ENCODE results near the gene ABCC3.

Gene ABCC3

DNA sequence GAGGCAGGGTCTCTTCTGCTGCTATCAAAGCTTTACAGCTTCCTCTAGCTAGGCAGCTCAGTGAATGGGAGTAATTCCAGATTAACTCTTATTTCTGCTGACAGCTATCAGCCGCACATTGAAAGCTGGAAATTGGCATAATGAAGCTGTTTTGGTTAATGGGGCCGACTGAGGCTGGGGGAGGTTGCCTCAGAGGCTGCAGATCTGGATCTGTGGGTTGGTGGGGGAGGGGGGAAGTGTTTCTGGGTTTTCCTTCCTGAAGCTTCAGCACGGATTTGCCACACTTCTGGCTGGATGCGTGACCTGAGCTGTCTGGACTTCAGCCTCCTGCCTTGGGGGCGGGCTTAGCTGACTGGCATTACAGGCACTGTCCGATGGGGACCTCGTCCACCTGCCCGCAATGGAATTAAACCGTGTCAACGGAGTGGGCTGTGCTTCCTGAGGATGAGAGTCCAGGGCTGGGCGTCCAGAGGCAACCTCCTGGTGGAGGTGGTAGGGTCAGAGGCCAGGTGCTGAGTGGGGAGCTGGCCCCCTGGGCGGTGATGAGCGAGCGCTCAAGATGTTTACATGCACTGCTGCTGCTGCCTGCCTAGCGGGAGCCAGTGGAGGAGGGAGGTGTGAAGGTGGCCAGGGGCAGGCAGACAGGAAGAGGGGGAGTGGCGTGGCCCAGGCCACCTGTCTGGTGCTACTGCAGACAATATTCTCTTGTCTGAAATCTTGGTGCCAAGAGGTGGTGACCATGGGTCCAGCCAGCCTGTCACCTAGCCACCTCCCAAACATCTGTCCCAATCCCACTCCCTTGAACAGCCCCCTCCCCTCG lies 6.7 kb upstream of the ABCC3 start:
- DNase-seq (ENCODE audit: low spot score): peak; percentile 70

DNA sequence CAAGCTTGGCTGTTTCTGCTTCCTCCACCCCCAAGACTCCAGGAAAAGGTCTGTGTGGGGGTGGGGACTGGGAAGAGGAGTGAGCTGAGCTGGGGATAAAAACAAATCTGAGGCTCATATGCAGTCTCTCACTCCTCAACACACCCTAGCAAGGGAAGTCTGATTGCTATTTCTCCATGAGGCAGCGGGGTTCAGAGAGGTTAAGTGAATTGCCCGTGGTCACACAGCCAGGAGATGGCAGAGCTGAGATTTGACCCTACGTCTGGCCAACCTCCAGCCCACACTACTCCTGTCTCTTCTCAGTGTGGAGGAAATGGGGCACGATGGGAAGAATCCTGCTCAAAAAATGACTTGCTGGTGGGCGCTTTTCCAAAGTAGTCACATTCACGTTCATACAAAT lies 4.8 kb upstream of the ABCC3 start:
- no peak for DNase-seq (ENCODE audit: low spot score)

DNA sequence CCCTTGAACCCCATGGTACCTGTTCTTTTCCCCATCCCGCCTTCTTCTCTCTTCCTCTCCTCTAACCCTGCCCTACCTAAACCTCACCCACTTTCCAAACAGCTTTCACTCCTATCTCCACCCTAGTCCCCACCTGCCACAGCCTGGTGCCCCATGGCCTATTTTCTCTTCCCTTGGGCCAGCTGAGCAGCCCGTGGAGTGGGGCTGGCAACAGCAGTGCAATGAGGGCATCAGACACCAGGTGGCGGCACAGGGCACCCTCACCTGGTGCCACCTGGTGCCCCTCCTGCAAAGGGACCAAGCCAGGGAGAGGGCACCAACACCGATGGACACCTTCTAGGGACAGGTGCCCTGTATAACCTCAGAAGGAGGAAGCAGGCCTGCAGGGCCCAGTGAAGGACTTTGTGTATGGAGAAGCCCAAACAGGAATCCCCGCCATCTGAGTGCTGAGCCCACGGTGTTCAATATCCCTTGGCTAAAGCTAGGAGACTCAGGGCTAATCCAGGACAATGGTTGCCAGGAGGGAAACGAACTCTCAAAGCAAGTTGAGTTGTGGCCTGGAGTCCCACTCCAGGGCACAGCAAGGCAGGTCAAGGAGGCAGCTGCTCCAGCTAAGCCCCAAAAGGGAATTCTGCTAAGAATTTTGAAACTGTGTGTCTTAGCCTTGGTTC lies 4.0 kb upstream of the ABCC3 start:
- DNase-seq (ENCODE audit: low spot score): peak; percentile 65

DNA sequence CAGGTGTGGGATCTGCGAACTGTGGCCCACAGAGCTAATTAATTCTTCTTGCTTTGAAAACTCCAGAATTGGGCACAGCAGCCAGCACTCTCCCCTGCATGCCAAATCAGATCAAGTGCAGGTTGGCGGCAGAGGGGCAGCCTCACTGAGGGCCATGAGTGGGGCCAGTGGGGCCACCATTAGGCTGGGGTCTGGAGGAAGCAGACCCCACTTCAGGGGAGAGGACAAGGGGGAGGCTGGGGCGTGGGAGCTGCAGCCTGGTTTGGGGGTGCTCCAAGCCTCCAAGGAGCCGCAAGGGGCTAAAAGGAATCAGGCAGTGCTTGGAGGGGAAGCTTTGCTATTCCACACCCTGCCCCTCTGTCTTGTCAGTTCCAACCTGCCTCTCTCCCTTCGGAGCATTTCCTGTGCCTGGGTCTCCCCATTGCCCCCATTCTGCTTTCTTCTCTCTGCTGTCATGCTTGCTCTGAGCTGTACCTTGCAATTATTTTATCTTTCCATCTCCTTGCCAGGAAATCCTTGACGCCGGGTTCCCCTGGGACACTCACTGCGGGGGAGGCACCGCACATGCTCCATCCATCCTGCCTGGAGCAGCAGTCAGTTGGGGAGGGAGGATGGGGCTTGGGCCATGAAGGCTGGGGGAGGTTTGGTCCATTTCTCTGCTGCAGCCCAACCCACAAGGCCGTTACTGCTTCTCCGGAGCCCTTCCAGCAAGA lies 3.3 kb upstream of the ABCC3 start:
- DNase-seq (ENCODE audit: low spot score): no peak

DNA sequence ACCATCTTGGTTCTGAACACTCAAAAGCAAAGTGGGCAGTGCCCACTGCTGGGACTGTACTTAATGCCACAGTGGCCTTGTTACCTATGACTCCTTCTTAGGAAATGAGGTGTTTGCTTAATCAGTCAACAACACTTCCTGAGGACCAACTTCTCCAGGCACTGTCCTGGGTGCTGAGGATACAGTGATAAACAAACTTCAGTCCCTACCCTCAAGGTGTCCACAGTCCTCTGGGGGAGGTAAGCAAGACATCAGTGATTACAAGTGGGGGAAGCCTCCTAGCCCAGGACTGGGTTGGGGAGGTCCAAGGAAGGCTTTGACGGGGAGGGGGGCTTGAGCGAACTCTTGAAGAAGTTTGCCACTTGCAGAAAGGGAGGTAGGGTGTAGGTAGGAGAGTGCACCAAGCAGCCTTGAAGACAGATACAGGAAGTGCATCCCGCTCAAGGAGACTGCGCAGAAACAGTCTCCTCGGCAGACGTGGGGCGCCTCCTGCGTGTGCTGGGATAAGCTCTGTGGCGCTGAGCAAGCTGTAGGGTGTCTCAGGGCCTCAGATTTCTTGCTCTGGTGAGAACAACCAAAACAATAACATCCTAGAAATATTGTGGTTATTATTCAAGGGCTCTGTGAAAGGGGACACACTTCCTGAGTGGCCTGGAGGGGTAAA lies 2.6 kb upstream of the ABCC3 start:
- DNase-seq (ENCODE audit: low spot score): peak; percentile 68

DNA sequence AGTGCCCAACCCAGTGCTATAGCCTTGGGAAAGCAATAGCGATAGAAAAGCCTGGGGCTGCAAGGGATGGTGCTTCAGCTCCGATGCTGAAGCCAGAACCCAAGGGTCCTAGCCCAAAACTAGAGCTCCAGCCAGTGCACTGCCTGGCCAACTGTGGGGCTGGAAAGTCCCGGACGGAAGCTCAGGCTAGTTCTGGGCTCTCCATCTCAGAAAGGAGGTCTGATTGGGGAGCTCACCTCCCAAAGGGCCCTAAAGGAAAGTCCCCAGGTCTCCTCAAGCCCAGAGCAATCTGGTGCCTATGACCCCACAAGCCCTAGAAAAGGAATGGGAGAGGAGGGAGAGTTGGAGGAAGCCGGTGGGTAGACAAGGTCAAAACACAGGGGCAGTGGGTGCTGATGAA lies 2.0 kb upstream of the ABCC3 start:
- DNase-seq (ENCODE audit: low spot score): no peak

DNA sequence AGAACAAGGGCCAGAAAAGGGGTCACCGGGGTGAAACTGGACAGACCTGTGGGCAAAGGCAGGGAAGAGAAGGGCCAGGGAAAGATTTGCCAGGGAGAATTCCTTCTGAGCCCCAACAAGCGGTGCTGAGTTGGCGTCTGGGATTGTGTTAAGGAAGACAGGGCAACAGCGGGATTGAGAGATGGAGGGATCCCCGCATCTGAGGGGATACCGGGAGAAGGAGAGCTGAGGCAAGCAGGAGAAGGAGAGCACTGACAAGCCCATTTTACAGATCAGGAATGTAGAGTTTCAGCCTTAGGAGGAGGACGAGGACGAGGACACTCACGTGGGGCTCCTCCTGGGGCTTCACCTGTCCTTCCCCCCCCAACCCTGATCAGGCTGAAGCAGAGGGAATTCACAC lies 998 bp upstream of the ABCC3 start:
- DNase-seq (ENCODE audit: low spot score): no peak

DNA sequence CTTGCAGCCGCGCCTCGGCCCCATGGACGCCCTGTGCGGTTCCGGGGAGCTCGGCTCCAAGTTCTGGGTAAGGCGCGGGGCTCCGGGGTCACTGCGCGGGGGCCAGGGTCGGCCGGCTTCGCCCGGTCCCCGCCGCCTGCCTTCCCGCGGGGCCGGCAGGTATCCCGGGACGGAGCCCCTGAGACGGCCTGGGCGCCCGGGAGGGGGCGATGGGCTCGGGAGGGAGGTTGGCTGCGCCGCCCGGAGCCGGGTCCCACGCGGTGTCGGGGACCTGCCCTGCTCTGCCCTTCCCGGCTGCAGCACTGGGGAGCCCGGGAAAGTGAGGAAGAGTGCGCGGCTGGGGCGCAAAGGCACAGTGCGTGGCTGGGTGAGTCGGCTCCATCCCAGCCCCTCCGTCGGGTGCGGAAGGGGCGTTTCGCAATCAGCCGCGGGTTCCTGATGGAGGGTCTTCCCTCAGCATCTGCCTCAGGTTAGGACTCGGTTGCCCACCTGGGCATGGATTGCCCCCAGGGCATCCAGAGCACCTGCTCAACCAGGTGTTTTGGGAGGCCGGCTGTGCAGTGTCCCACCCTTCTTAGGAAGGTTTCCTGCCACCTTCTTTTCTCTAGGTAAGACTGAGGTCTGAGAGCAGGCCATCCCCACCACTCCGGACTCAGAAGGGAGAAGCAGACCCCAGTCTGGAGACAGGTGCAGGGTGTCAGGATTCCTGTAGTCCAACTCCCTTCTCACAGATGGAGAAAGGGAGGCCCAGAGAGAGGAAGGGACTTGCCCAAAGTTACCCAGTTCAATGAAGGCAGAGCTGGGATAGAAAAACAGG lies 442 bp downstream of the ABCC3 start:
- DNase-seq (ENCODE audit: low spot score): peak; percentile 22

DNA sequence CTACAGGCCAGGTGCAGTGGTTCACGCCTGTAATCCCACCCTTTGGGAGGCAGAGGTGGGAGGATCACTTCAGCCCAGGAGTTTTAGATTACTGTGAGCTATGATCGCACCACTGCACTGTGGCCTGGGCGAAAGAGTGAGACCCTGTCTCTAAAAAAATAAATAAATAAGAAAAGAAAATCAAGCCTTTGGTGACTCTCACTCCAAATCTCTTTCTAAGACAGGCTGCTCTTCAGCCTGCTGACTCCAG lies 976 bp downstream of the ABCC3 start:
- no peak for DNase-seq (ENCODE audit: low spot score)

DNA sequence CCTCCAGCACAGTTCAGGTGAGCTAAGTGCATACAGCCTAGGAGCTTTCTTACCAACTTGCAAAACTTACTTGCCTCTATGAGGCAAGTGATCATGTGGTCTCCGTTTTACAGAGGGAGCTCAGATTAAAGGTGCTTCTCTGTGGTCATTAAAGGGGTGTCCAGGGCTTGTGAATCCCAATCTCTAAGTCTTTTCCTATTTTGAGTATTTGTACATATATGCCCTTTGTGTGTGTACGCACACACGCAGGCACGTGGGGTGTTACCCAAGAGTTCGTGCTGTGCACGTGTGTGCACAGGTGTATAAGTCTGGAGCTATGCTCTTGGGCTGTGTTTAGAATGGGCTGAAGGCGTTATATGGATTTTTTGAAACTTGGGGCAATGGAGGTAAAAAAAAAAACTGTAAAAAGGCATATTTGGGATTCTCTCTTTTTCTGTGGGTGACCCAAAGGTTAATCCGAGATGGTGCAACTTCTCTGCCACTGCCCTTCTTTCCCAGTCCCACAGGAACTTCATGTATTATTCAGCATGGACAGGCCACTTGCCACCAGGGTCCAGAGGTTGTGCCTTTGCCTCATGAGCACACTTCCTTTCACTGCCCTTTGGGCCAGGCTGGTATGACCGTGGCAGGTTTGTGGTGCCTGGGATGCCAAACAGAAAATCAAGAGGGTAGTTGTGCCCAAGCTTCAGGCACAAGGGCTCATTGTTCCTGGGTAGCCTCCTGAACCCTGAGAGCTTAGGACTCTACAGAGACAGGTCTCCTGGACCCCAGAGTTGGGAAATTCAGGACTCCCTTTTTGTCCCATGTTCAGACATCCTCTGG lies 1.5 kb downstream of the ABCC3 start:
- peak; percentile 18 for DNase-seq (ENCODE audit: low spot score)

DNA sequence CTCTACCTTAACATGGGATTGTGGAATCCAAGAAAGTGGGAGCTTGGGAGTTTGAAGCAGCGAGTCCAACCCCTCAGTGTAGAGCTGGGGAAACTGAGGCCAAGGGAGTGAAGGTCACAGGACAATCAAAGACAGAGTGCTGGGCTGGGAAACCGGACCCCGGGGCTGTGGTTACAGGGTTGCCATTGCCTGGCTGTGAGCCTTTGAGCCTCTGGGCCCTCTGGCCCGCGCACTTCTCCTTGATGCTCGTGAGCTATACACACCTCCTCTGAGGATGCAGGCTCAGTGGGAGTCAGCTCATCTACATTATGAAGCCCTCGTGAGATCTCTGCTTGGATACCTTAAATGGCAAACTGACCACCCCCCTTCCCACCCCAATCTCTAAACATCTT lies 2.1 kb downstream of the ABCC3 start:
- DNase-seq (ENCODE audit: low spot score): no peak

DNA sequence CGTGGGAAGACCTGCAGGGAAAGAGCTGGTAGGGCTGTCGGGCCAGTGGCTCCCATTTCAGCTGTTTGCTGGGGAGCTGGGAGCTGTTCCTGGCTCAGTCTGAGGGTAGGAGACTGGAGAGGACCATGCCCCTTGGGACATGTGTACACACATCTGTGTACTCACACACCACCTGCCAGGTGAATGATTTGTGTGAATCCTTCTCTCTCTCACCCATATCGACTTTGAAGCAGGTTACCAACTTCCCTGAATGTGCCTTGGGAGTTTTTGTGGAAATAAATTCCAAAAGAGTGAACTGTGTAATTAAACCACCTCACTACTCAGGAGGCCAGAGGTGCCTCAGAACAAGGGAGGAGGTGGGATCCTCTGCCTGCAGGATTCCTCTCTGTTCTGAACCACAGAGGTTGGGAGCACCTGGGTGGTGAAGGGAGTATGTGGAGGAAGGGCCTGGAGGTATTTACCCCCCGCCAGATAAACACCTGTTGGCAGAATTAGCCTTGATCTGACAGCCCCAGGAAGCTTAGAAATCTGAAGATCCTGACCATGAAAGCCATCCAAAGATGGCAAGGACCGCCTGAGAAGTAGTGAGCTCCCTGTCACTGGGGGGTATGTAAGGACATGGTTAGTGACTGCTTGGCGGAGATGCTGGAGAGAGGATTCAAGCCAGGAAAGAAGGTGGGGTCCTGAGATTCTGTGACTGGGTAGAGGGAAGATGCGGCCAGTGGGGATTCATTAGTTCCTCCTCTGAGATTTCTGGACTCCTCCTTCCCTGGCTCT lies 3.3 kb downstream of the ABCC3 start:
- DNase-seq (ENCODE audit: low spot score): peak; percentile 64

DNA sequence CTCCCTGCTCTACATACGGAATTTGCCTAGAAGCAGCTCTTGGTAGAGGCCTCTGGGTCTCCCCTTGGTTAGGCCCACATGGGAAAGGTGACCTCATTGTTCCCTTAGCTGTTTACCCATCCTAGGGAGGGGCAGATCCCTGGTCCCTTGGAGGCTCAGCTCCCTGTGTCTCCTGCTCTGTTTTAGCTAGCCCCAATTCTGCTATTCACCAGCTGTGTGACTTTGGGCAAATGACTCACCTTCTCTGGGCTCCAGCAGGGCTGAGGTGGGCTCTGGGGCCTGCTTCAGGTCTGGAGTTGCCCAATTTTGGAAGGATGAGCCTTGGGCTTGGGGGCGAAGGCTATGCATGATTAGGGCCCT lies 3.9 kb downstream of the ABCC3 start:
- DNase-seq (ENCODE audit: low spot score): no peak

DNA sequence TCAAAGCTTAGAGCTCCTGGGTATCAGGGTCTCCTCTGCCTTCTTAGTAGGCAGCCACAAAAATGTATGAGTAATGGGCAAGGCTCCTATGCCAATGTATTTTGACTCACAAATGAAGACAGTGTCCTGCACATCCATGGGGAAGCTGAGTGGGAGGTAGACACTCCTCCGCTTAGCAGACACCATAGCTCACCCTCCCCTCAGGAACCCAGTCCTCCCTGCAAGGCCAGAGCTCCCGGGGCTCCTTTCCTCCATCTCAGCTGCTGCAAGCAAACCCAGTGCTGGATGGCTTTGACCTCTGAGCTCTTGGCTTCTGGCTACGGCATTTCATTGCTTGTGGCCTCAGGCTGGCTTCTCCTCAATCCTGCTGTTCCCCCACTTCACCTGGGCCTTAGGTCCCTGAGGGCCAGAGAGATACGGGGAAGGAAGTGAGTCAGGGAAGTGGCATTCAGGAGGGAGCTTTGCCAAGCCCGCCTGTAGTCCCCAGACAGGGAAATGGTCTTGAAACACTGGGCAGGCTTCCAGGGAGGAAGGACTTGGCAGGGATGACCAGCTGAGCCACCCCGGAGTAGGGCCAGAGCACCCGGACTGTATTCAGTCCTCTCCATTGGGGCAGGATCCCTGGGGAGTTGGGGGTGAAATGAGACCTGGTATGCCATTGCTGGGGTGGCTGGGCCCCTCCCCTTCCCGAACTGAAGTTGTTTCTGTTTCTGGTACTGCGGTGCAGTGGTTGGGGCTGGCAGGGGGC lies 4.5 kb downstream of the ABCC3 start:
- peak; percentile 100 for DNase-seq (ENCODE audit: low spot score)

DNA sequence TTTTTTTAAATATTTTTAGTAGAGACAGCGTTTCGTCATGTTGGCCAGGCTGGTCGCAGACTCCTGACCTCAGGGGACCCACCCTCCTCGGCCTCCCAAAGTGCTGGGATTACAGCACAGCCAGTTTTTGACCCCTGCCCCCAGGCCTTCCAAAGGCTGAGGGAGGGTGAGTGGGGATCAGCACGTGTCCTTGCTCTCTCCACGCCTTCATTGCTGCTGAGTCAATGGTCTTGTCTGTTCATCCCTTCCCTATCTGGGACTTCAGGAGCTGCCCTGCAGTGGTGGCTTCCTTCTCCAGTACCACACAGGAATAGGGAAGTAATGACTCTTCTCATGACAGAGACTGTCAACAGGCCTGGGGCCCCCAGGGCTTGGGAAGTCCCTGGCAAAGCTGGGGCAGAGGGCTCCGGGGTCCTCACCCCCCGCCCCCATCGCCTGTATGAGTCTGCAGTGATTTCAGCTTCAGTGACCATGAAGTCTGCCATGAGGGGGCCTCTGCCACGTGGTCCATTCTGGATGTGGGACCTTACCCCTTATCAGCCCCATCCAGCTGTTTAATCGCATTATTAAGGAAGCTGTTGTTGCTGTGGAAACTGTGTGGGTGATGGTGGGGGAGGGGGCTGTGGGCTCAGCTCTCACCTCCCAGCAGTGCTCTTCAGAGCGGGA lies 6.1 kb downstream of the ABCC3 start:
- peak; percentile 86 for DNase-seq (ENCODE audit: low spot score)

DNA sequence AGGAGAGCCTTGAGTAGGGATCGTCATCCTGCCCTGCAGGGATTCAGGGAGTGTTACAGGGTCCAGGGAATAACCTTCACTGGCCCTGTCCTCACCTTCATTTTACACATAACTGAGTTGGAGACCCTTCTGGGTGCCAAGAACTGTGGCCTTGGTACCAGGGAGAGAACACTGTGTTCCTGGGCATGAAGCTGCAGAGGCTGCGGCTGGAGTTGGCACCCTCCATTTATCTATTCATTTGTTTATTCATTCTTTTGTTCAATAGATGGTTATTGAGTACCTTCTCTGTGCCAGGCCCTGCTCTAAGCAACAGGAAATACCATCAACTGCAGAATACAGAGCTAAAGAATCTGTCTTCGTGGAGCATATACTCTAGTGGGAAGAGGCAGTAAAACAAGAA lies 6.7 kb downstream of the ABCC3 start:
- no peak for DNase-seq (ENCODE audit: low spot score)

DNA sequence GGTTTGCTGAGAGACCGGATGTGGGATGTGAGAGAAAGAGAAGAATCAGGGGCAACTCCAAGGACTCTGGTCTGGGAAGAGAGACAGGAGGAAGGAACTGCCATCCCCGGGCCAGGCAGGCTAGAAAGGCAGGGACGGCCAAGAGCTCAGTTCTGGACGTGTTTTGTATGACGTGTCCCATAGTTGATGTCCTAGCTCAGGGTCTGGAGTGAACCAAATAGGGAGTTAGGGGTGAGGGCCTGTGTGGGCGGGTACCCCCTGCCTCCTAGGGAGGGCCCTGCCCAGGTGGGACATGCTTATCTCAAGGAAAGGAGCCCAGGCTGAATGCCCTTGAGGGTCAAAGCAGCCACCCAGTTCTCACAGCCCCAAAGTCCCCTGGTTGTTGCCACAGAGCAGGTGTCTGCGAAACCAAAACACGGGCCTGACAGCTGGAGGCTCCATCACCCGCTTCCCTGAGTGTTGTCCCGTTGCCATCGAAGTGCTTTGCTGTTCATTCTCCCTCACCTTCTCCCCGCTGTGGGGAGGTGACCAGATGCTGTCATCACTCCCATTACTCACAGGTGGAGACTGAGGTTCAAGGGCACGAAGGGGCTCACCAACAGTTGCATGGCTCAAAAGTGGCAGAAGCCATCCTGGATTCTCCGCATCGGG lies 7.5 kb downstream of the ABCC3 start:
- no peak for DNase-seq (ENCODE audit: low spot score)

Data from kidney tubule cell (primary cell).